NCI-H1048 (cell line): ENCODE measurements around the gene EXPH5.

Source experiments
- DNase-seq: peaks from one replicate; lab custom pipeline; 2025; lab: John Stamatoyannopoulos, UW

EXPH5 gene

DNA sequence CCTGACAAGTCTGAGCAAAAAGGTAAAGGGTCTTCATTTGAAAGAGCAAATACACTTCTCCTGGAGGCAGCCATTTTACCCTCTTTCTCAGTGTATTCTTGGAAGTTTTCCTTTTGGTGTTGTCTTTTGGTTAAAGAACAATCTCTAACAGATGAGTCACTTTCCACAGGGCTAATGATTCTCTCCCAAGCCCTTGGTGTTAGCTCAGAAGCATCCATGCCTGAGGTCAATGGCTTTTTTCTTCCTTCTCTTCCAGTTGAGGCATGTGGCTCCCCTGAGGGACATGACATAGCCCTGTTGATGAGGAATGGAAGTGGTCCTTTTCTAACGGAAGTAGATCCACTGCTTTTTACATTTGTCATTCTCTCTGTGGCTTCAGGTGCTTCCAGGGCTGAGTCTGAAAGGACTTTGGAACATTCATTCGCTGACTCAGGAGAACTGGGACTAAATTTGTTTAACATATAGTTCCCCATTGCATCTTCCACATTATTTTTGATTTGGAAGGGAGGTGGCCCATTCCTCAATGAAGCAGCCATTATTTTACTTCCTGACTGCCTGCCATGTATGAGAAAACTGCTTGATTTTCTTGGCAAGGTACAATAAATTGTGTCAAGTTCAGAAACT is 81.6 kb downstream of the EXPH5 start:
- DNase-seq: no peak

DNA sequence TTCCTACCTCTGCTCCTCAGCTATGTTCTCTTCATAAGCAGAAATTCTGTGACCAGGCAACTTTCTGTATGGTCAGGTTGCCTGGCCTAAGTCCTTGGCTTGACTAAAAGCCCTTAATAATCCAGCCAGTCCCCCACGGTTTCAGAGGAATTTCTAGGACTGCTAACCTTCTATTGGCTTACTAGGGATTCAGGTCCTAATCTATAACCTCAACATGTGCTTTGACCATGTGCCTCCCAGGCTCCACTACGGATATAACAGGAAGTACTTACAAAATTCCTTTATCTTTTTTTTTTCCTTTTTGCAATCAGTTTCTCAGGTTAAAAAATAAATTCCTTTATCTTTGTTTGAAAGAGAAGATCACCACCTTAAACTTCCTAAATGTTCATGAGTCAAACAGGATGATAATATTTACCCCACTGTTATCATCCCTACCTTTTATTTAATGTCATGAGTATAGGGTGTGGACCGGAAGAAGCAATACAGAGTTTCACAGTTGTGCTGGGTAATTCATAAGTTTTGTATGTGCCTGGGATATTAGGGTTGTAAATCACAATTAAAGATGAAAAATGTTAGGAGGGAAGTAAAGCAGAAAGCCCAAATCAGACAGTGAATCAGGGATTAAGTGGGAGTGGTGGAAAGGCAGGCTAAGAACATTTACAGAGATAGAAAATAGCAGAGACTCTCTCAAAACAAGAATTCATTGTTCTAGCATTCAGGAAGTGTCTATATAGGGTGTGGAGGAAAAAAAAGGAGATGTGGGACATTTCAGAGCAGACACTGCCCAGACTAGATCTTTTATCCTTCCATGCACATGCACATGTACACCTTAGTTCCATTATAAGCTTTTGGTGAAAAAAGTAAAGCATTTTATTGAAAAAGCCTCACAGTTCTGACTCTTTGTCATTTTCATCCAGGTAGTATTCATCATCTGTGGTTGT is 84.6 kb downstream of the EXPH5 start:
- no peak for DNase-seq

DNA sequence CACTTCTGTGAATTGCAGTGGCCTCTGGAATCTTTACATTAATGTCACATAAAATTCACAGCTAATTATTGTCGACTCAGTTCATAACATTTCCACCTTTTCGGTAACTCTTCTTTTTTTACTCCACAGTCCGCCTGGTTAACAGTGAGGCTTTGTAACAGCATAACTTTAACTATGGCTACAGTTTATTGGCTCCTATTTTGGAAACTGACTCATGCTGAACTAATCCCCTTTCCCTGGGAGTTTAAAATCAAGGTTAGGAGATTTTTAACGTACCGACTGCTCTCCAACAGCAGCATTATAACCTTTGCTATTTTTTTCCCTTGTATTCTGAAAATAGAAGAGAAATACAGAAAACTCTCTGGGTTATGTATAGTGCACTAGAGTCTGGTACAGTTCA is 92.2 kb downstream of the EXPH5 start:
- no peak for DNase-seq

DNA sequence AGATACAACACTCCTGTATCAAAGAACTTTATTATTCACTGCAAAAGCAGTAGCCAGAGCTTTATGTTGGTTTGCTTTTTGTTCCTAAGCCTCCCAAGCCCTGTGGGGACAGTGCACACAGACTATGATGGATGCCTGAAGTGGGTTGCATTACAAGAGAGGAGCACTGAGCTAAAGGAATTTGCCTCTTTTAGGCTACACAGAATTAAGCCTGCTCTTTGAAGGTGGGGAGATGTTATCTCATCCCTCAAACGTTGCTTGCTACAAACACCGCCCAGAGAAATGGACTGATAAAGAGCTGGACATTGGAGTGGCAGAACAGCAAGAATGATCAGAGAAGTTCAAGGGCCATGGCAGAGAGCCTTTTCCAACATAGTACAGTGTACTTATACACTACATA is 92.8 kb downstream of the EXPH5 start:
- no peak for DNase-seq

DNA sequence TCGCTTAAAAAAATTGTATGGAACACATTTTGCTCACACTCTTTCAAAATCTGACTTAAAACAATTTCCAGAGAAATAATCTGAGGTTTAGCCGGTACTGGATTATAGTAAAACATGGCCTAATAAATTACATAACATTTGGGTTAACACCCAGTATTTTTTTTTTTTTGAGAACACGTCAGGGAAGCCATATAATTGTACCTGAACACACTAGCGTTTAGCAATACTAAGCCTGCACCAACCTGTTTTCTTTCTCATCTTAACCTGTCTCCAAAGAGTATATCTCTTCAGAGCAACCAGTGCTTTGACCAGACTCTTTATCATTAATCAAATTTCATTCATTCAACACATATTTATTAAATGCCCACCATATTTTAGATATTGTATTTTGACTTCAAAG is 93.4 kb downstream of the EXPH5 start:
- DNase-seq: no peak

DNA sequence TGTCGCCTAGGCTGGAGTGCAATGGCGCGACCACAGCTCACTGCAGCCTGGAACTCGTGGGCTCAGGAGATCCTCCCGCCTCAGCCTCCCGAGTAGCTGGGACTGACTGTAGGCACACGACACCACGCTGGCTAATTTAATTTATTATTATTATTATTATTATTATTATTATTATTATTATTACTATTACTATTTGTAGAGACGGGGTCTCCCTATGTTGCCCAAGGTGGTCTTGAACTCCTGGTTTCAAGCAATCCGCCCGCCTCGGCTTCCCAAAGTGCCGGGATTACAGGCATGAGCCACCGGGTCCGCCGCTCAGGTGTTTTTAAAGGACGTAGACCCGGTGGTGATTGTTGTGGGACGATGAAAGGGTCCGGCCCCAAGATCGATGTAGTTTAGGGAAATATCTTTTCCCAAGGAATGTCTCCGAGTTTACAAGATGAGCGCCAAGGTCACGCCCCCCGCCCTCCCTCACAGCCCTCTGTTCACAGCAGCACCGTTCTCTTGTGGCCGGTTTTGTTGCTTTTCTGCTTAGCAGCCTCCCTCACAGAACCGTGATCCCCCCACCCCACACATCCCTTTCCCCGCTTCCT is 94.7 kb downstream of the EXPH5 start:
- no peak for DNase-seq

DNA sequence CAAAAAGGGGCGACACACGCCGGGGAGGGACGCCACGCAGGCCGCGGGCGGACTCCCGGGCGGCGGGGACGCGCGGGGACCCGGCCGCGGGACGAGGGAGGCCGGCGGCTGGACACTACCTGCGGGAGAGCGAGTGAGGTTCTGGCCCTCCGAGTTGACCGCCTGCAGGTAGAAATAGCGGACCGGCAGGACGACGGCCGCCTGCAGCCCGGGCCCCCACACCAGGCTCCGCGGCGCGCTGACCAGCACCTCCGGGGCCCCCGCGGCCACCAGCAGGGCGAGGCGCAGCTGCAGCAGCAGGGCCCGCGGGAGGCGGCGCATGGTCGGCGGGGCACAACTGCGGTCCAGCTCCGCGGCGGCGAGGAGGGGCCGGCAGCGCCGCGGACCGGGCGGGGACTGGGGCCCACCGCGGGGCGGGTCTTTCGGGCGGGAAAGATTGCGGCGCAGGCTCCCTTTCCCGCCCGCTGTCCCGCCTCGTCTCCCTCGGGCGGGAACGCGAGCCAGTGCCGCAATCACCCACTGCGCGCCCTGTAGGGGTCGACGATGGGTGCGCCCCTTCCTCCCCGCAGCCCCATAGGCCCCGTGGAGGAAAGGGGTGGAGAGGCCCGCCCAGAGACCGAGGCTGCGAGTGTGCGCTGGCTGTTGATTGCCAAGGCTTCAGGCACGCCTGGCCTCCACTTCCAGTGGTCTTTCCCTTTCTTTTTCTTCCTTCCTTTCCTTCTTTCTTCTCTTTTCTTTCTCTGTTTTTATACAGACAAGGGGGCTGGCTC is 95.3 kb downstream of the EXPH5 start, which contains the start of gene POGLUT3:
POGLUT3 (minus strand) TSS at position 339 of the 770 bp plus-strand sequence; CDS start at position 321, 18 bp downstream.
- DNase-seq: peak; percentile 26

DNA sequence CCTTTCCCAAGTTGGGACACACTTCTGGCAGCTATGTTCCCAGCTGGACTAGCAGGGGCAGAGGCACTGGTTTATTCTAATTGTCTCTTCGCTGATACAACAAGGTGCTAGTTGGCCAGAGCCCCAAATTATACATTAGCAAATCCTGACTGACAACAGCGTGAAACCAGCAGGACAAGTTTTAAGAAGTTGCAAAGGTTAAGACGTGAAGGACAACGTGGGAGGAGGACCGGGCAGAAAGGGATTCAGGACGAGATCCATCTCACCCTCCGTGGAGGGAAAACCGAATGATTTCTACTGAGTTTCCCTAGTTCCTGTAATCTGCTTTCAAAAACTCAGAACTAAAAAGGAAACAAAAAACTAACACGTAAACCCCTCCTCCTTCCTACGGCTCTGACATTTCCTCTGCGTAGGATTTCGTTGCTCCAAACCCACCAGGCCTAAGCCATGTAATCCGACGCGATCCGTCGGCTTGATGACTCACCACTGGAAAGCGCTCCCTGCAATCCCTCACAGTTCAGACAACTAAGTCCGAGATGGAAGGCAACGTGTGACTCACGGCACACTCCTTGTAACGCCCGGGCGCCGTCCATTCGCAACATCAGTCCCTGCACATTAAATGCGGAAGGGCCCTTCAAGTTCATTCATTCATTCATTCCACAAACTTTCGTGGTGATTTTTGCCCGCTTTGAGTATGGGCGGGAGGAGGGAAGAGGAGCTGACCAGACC is 96.1 kb downstream of the EXPH5 start:
- DNase-seq: peak; percentile 71

DNA sequence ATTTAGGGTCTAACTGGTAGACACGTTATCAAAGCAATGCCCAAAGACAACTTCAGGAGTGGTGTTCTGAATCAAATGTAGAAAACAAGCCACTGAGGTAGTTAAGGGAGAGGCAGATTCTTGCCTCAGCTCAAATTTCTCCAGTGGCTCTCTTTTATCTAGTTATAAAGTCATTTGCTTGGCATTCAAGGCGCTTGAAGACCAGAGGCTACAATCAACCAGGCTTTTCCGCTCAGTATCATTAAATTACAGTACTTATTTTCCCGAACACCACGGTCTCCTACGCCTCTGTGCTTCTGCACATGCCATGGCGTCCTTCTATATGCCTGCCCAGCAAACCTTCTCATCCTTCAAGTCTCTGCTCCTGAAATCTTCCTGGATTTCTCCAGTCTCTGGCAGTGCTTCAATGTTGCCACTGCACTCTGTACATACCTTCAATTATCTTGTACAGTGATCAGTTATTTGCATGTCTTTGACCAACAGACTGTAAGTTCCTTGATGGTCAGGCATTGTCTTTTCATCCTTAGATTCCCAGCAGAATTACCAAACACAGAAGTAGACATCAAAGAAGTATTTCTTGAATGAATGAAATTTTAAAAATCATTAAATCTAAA is 96.8 kb downstream of the EXPH5 start:
- no peak for DNase-seq

DNA sequence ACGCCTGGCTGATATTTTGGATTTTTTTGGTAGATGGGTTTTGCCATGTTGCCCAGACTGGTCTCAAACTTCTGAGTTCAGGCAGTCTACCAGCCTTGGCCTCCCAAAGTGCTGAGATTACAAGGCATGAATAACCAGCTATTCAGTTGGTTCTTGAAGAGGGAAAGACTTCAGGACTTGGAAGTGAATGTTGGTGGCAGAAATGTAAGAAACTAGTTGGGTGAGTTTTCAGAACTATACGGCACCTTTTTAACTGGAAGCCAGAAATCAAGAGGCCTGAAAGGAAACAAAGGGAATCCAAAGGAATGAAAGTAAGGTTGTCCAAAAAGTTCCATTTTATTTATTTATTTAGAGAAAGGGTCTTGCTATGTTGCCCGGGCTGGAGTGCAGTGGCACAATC is 98.2 kb downstream of the EXPH5 start:
- DNase-seq: no peak

DNA sequence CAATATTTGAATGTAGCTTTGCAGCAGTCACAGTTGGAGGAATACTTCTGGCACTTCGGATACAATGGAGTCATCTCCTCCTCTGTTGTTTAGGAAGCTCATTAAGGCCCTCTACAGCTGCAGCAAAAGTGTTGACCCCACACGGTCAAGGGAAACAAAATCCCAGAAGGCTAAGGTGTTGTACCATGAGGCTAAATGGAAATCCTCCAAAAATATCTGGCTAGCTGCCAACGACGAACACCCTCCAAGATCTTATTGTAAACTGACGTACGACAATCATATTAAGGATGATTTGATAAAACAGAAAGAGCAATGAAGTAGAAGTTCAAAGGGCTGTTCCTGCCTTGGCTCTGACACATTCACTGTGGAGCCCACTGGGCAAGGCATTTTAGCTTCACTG is 99.4 kb downstream of the EXPH5 start:
- no peak for DNase-seq

DNA sequence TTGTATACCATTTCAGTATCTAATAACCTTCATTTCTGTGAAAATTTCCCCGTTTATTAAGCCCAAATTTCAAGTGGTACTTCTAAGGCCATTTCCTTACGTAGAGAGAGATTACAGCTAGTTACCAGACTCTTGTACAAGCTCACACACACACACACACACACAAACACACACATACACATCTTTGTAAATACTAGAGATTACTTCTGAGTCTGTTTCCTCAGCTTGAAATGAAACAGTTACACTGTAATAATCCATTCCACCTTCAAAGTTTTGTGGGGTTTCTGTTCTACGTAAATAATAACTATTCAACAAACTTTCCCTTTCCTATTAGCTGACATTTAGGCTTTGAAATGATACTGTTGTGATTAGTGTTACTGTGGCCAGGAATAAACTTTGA is 101.6 kb downstream of the EXPH5 start:
- DNase-seq: no peak

DNA sequence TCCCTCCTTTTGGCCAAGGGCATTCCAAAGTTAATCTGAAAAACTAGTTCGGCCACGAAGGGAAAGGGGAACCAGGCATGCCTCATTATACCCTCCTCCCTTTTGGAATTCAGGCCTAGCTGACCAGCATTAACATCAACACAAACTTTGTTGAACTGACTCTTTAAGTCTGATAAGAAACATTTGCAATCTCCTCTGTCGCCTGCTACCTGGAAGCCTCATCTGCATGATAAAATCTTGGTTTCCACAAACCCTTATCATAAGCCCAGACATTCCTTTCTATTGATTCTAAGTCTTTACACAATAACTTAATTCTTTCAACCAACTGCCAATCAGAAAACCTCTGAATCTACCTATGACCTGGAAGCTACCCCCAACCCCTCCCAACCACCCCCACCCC is 106.7 kb downstream of the EXPH5 start:
- no peak for DNase-seq

DNA sequence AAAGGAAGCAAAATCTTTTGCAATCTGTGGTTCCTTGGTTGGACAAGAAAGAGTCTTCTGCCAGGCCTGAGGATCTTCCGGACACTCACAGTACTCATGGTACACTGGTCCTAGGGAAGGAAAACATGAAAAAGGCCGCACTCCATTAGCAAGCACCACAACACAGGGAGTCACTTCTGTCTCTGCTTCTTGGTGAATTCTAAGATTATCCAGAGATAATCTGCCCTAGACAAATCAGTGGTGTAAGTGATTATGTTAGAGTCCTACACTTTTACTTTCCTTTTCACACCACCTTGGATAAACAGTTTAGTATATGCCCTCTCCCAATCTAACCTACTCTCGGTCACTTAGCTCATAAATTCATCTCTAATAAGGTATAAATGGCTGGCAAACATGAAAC is 107.2 kb downstream of the EXPH5 start:
- DNase-seq: no peak

DNA sequence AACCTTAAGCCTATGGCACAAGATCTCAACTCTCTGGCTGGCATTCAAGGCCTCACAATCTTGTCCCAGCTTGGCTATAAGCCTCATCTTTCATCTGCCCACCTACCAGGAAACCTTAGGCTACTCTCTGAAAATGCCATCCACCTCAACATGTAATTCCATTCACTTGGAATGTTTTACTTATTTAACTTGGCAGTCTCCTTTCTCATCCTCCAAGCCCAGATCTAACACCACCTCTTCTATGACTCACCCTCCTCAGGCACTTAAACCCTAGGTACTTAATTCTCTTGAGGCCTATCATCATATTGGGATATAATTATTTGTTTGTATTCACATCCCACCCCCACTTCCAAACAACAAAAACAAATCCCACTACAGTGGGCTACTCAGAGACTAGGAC is 110.4 kb downstream of the EXPH5 start:
- no peak for DNase-seq

DNA sequence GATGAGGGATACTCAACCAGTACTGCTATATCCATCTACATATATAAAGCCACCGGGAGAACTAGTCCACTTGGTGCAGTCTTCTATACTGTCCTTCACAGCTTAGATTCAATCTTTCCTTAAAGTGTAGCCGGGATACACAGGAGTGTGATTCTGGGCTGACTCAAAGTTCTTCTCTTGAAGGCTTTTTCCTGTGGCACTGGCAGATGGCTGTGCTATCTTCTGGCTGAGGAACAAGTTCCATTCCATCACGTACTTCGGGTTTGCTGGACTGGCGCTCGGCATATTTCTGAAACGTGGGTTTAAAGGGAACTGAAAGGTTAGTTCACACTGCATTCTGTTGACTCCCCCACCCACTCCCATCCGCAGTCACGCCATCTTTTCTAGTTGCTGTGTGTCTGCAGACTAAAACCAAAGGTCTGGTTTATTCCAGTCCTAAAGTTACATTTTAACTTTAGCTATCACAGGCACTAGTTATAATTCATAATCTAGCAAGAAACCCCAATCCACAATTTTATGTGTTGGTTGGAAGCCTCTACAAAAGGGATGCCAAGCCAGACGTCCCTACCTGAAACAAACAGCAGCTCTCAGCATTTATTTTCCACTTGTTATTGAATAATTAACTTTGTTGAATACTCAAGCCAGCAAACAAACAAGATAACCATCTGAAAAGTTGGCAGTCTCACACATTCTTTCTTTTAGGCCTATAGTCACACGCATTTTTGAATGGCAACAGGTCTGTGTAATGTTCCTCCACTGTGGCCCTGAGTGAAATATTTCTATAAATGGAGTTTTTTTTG is 118.7 kb downstream of the EXPH5 start:
- no peak for DNase-seq

DNA sequence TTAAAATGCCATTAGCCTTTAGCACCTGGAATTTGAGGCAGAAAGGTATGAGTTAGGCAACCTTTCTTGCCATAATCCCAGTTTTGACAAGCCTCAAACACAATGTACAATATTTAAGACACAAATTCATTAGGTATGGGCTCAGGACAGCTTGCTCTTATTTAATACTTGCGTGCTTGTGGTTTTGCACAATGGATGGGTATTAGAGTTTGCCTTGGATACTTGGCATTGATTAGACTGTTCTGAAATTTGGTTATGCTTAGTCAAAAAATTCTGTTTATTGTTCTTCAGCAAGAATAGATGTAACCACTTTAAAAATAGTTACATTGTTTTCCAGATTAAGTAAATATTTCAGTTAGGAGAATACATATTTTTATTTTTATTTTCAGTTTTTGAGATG is 120.9 kb downstream of the EXPH5 start:
- DNase-seq: no peak

DNA sequence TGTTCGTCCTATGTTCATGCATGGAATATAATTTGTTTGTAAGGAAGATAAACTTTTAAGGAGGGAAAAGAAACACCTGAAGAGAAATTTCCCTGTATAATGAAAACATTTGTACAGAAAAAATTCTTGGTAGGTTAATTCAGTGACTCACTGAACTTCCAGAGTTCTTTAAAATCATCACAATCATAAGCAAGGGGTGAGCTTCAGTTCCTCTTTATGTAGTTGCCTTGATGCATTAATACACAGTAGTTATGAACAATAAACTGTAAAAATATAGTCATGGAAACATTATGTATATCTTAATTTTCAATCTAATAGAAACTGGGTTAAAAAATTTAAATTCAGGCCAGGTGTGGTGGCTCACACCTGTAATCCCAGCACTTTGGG is 125.1 kb downstream of the EXPH5 start:
- no peak for DNase-seq

DNA sequence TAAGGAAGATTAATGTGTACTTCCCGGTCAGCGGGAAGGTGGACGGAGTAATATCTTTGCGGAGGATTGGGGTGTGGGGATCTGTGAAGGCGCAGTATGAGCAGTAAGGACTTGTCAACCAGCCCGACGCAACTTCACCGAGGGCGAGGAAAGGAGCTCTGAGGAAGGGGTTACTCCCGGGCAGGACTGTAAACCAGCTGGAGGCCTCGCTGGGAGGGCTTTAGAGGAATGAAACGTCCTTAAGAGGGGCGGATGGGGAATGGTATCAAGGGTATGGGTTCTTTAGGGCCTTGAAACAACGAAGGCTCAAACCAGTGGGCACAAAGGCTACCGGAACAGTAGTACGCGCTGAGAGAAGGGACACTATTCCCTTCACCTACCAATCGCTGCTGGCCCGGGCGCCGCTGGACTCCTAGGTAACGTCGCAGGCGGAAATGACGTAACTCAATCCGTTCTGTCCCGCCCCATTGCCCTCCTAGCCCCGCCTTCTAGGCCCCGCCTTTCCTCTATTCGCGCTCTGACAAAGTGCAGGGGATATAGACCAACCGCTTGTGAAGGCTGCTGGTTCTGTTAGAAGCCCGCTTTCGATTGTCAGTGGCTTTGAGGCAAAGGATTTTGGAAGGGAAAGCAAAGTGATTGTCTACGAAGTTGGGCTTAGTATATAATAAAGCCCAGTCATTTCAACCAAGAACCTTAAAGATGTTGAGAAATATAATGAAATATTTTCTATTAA is 126.3 kb downstream of the EXPH5 start, which contains the start of gene C11orf65:
C11orf65 (minus strand) TSS at position 439 of the 733 bp plus-strand sequence. CDS start 5,970 bp downstream, outside the sequence.
- peak; percentile 88 for DNase-seq
